ENCODE data around the gene MLST8. TPM values are rescaled to one million over a fixed set of nuclear protein-coding genes. Genes with fewer than 3 reads are reported as not detected.

The MLST8 gene
- polyA plus RNA-seq, 4 donors = 38.7 to 63.2 (median 46.6) TPM

- no peak for DNase-seq (ENCODE audit: low read depth in 4 of 4, low spot score in 2 of 4)
These were observed 32.4 kb upstream of the MLST8 start for GRCh38 chr16:2172688-2173335.

DNA sequence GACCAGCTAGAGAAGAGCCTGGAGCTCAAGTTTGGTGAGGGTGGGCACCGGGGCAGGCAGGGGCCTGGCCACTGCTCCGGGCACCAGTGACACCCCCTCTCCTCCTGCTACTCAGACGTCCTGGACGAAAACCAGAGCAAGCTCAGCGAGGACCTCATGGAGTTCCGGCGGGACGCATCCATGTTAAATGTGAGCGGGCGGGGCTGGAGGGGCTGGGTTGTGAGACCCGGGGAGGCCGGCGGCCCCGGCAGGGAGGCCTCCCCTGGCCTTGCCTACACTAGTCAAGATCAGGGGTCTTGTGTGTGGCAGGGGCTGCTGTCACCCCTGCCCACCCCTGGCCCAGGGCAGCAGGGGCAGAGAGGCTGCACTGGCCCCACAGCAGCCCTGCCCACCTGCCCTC is 31.9 kb upstream of the MLST8 start:
- no peak for DNase-seq (ENCODE audit: low read depth in 4 of 4, low spot score in 2 of 4)

DNA sequence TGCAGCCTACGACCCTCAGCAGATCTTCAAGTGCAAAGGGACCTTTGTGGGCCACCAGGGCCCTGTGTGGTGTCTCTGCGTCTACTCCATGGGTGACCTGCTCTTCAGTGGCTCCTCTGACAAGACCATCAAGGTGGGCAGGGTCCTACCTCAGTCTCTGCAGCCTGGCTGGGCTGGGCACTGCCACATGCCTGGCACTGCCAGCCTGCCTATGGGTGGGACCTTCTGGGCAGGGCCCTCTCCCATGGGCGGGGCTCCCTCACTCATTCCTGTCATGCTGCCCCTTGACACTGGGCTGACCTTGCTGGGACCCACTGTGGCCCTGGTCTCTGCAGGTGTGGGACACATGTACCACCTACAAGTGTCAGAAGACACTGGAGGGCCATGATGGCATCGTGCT is 31.3 kb upstream of the MLST8 start:
- DNase-seq (ENCODE audit: low read depth in 4 of 4, low spot score in 2 of 4) = no peak

GRCh38 chr16:2174396-2175131 is 30.7 kb upstream of the MLST8 start:
- no peak for DNase-seq (ENCODE audit: low read depth in 4 of 4, low spot score in 2 of 4)

GRCh38 chr16:2175454-2175853 is 29.8 kb upstream of the MLST8 start:
- DNase-seq (ENCODE audit: low read depth in 4 of 4, low spot score in 2 of 4) = no peak

DNA sequence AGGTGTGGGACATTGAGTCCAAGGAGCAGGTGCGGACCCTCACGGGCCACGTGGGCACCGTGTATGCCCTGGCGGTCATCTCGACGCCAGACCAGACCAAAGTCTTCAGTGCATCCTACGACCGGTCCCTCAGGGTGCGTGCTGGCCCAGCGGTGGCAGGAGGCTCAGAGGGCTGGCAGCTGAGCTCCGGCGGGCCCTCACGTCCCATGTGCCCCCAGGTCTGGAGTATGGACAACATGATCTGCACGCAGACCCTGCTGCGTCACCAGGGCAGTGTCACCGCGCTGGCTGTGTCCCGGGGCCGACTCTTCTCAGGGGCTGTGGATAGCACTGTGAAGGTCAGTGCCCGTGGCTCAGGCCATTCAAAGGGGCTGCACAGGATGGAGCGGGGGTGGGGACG is 29.2 kb upstream of the MLST8 start:
- DNase-seq (ENCODE audit: low read depth in 4 of 4, low spot score in 2 of 4) = no peak

GRCh38 chr16:2177101-2177500 is 28.2 kb upstream of the MLST8 start:
- no peak for DNase-seq (ENCODE audit: low read depth in 4 of 4, low spot score in 2 of 4)

DNA sequence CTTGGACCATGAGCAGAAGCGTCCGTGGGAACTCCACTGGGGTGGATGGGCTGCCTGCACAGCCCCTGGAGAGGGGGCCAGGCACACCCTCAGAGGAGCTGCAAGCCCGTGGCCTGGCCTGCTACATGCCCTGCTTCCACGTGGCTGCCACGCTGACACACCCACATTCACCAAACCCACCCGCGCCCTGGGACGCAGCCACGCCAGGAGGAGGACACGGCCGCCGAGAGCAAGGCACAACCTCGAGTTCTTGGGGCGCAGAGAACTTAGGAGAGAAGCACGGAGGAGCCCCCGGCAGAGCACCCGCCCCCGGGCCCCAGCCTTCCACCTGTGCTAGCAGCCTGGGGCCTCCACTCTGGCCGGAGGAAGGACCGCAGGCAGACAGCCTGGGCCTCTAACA is 27.7 kb upstream of the MLST8 start:
- no peak for DNase-seq (ENCODE audit: low read depth in 4 of 4, low spot score in 2 of 4)

DNA sequence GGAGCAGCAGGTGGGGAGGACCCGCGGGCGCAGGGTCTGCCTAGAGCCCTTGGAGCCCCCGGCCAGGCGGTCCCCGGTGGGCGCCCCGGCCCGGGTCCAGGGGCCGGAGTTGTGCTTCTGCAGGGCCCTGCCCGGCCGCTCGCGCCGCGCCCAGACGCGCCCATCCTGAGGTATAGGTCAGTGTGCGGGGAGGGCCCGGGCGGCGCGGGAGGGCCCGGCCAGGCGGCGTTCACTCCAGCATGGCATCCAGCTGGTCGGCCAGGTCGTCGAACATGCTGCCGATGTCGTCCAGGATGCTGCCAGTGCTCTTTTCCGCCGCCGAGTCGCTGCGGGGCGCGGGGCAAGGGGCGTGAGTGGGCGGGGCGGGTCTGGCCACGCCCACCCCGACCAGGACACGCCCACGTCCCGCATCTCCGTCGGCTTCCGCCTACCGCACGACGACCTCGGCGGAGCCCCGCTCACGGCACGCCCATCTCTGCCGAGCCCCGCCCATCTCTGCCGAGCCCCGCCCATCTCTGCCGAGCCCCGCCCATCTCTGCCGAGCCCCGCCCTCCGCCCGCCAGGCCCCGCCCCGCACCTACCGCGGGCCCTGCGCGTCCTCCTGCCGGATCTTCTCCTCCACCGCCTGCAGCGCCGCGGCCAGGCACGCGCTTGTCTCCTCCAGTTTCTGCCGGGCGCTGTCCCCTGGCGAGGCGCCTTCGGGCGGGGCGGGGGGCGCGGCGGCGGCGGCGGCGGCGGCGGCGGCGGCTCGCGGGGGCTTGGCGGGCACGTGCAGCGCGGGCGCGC is 26.7 kb upstream of the MLST8 start:
- DNase-seq (ENCODE audit: low read depth in 4 of 4, low spot score in 2 of 4) = no peak

- DNase-seq (ENCODE audit: low read depth in 4 of 4, low spot score in 2 of 4) = no peak
These were observed 26.1 kb upstream of the MLST8 start for GRCh38 chr16:2179107-2179501.

- no peak for DNase-seq (ENCODE audit: low read depth in 4 of 4, low spot score in 2 of 4)
These were observed 25.7 kb upstream of the MLST8 start for GRCh38 chr16:2179576-2179975.

GRCh38 chr16:2180461-2180860 is 24.8 kb upstream of the MLST8 start:
- no peak for DNase-seq (ENCODE audit: low read depth in 4 of 4, low spot score in 2 of 4)

- DNase-seq (ENCODE audit: low read depth in 4 of 4, low spot score in 2 of 4) = no peak
These were observed 24.0 kb upstream of the MLST8 start for GRCh38 chr16:2180962-2181923.

DNA sequence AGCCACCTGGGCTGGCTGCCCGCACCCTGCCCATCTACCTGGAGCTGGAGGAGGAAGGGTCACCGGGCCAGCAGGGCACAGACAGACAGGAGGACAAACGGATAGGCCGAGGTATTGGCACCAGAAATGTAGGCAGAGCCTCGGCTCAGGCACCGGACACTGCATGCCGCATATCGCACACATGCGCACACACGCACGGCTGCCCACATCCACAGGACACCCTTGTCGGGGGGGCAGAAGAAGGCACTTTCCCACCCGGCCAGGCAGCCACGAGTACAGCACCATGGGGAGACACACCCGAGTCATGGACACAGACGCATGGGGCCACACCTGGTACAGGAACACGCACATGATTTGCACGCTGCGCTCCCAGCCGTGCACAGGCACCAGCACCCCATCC is 23.3 kb upstream of the MLST8 start:
- DNase-seq (ENCODE audit: low read depth in 4 of 4, low spot score in 2 of 4) = no peak

- no peak for DNase-seq (ENCODE audit: low read depth in 4 of 4, low spot score in 2 of 4)
These were observed 21.6 kb upstream of the MLST8 start for GRCh38 chr16:2183671-2184070.

GRCh38 chr16:2184346-2184745 is 20.9 kb upstream of the MLST8 start:
- DNase-seq (ENCODE audit: low read depth in 4 of 4, low spot score in 2 of 4) = no peak

DNA sequence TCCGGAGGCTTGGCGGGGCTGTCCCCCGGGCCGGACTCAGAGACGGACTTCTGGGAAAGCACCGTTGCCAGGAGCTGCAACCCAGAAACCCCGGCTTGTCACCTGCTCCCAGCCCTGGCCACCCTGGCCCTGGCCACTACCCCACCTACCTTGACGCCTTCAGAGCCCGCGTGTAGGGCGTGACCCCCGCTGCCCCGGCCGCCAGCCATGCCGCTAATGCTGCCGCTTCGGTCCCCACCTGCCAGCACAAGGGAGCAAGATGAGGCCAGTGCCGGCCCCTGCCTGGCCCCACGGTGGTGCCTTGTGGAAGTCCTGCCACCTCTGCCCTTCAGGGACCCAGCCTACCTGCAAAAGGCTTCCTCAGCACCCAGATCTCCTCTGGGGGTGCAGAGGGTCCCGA is 20.3 kb upstream of the MLST8 start:
- no peak for DNase-seq (ENCODE audit: low read depth in 4 of 4, low spot score in 2 of 4)

DNA sequence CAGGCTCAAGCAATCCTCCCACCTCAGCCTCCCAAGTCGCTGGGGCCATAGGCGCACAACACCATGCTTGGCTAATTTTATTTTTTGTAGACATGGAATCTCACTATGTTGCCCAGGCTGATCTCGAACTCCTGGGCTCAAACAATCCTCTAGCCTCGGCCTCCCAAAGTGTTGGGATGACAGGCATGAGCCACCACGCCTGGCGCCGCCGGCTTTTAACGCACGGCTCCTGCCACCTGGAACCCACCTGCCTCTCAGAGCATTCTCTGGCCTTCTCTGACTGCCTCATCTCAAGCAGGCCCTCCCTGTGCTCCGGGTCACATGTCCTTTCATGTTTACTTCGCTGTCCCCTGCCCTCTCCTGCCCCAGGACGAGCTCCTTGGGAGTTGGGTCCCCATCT is 19.2 kb upstream of the MLST8 start:
- no peak for DNase-seq (ENCODE audit: low read depth in 4 of 4, low spot score in 2 of 4)

DNA sequence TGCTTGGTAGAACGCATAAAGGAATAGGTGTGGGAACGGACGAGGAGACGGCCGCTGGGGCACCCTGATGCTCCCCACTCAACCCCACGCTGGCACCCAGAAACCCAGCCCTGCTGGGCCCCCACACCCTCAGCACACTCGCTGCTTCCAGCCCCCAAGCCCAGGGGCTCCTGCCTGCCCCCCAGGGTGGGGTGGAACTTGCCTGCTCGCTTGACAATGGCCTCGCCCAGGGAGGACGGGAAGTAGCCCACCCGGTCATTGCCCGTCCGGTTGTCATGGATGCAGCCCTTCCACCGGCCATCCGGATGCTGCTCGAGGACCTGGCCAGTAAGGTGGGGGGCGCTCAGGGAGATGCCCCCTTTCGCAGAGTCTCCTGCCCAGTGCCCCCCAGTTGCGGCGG is 18.7 kb upstream of the MLST8 start:
- DNase-seq (ENCODE audit: low read depth in 4 of 4, low spot score in 2 of 4) = no peak

DNA sequence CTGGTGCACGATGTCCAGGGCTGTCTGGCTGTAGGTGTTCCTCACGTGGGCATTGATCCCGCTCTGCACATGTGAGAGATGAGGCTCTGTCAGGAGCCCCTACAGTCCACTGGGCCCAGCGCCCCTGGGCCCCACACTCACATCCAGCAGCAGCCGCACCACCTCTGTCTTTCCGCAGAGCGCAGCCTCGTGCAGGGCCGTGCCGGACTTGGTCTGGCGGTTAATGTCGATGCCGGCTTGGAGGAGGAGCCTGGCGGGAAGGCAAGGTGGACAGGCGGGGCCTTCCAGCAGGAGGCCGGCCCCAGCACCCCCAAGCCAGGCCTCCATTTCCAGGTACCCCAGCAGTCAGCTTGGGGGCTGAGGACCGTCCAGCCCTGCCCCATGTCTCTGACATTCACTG is 18.0 kb upstream of the MLST8 start:
- DNase-seq (ENCODE audit: low read depth in 4 of 4, low spot score in 2 of 4) = no peak

GRCh38 chr16:2188395-2188794 is 16.9 kb upstream of the MLST8 start:
- no peak for DNase-seq (ENCODE audit: low read depth in 4 of 4, low spot score in 2 of 4)

Measured in left renal cortex interstitium (tissue), 4 donors.